ENCODE measurements around the gene CHI3L2.

GRCh38 chr1:111199329-111199728, 28.2 kb upstream of the CHI3L2 start:
- TF ChIP-seq CTCF (IDR thresholded peaks at IDR 0.05) (no peak), POLR2A (IDR thresholded peaks at IDR 0.05) (no peak)

All from adrenal gland (tissue), 5 donors.